ENCODE data around the gene ASIC2. TPM values are rescaled to one million over a fixed set of nuclear protein-coding genes. Genes with fewer than 3 reads are reported as not detected.

Gene ASIC2
- total and polyA plus RNA-seq, 2 experiments from 2014 or later: not detected

GRCh38 chr17:33310296-33310695 lies 17.2 kb upstream of the ASIC2 start:
- no peak overlapping the region for H3K27ac ChIP-seq
- TF ChIP-seq CTCF (IDR thresholded peaks at IDR 0.05; ENCODE audit: low read depth, low read length): no peak
- no peak for DNase-seq (ENCODE audit: low read depth in 1 of 2, low spot score in 1 of 2)
- H3K4me1 ChIP-seq (ENCODE audit: low read depth): no peaks in the 10 kb centered on the region
- no peak overlapping the region for H3K4me3 ChIP-seq
- no peaks in the 10 kb centered on the region for H3K36me3 ChIP-seq
- no peaks in the 10 kb centered on the region for H3K9me3 ChIP-seq (ENCODE audit: low read depth)
- H3K27me3 ChIP-seq: peaks cover 45% of the 10 kb centered on the region

GRCh38 chr17:33303254-33303653 lies 10.2 kb upstream of the ASIC2 start:
- Histone ChIP-seq H3K4me3 (no peak overlapping the region), H3K9me3 (ENCODE audit: low read depth) (no peaks in the 10 kb centered on the region), H3K27ac (no peak overlapping the region), H3K27me3 (peaks cover 6% of the 10 kb centered on the region), H3K4me1 (ENCODE audit: low read depth) (no peaks in the 10 kb centered on the region), H3K36me3 (no peaks in the 10 kb centered on the region)
- no peak for TF ChIP-seq CTCF (IDR thresholded peaks at IDR 0.05; ENCODE audit: low read depth, low read length)
- DNase-seq (ENCODE audit: low read depth in 1 of 2, low spot score in 1 of 2): no peak

GRCh38 chr17:33302394-33302793 lies 9.3 kb upstream of the ASIC2 start:
- Histone ChIP-seq H3K4me3 (no peak overlapping the region), H3K4me1 (ENCODE audit: low read depth) (no peaks in the 10 kb centered on the region), H3K9me3 (ENCODE audit: low read depth) (no peaks in the 10 kb centered on the region), H3K27ac (no peak overlapping the region), H3K36me3 (no peaks in the 10 kb centered on the region), H3K27me3 (peaks cover 7% of the 10 kb centered on the region)
- no peak for DNase-seq (ENCODE audit: low read depth in 1 of 2, low spot score in 1 of 2)
- TF ChIP-seq CTCF (IDR thresholded peaks at IDR 0.05; ENCODE audit: low read depth, low read length): no peak

GRCh38 chr17:33300241-33300640 lies 7.1 kb upstream of the ASIC2 start:
- H3K36me3 ChIP-seq: no peaks in the 10 kb centered on the region
- DNase-seq (ENCODE audit: low read depth in 1 of 2, low spot score in 1 of 2): no peak
- H3K4me1 ChIP-seq (ENCODE audit: low read depth): no peaks in the 10 kb centered on the region
- no peak for TF ChIP-seq CTCF (IDR thresholded peaks at IDR 0.05; ENCODE audit: low read depth, low read length)
- H3K27me3 ChIP-seq: peaks cover 29% of the 10 kb centered on the region
- H3K4me3 ChIP-seq: no peak overlapping the region
- H3K9me3 ChIP-seq (ENCODE audit: low read depth): no peaks in the 10 kb centered on the region
- no peak overlapping the region for H3K27ac ChIP-seq

- Histone ChIP-seq H3K27me3 (peaks cover 40% of the 10 kb centered on the region), H3K27ac (no peak overlapping the region), H3K4me1 (ENCODE audit: low read depth) (no peaks in the 10 kb centered on the region), H3K36me3 (no peaks in the 10 kb centered on the region), H3K9me3 (ENCODE audit: low read depth) (no peaks in the 10 kb centered on the region), H3K4me3 (no peak overlapping the region)
- no peak for TF ChIP-seq CTCF (IDR thresholded peaks at IDR 0.05; ENCODE audit: low read depth, low read length)
- DNase-seq (ENCODE audit: low read depth in 1 of 2, low spot score in 1 of 2): no peak
Measured at GRCh38 chr17:33299115-33299514, 6.0 kb upstream of the ASIC2 start.

- no peak overlapping the region for H3K27ac ChIP-seq
- H3K4me1 ChIP-seq (ENCODE audit: low read depth): no peaks in the 10 kb centered on the region
- peaks cover 48% of the 10 kb centered on the region for H3K27me3 ChIP-seq
- H3K4me3 ChIP-seq: no peak overlapping the region
- no peaks in the 10 kb centered on the region for H3K9me3 ChIP-seq (ENCODE audit: low read depth)
- TF ChIP-seq CTCF (IDR thresholded peaks at IDR 0.05; ENCODE audit: low read depth, low read length): no peak
- no peaks in the 10 kb centered on the region for H3K36me3 ChIP-seq
- DNase-seq (ENCODE audit: low read depth in 1 of 2, low spot score in 1 of 2): no peak
Measured at GRCh38 chr17:33297643-33298042, 4.5 kb upstream of the ASIC2 start.

Data from cardiac muscle cell (in vitro differentiated cells and primary cell).